ENCODE data around the gene PIM1.
"Not testable (repeated sequence)": the region's sequence is repeated elsewhere in the genome, so short reads cannot be mapped to it uniquely, and the experiment has no call there.

Gene PIM1

DNA sequence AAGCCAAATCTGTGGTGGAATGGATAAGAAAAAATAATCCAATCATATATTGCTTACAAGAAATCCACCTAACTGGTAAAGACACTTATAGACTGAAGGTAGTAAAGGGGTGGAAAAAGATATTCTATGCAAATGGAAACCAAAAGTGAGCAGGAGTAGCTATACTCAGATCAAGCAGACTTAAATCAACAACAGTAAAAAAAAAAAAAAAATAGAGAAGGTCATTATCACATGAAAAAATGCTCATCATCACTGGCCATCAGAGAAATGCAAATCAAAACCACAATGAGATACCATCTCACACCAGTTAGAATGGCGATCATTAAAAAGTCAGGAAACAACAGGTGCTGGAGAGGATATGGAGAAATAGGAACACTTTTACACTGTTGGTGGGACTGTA, 24.9 kb downstream of the PIM1 start:
- DNase-seq: not testable (repeated sequence)

DNA sequence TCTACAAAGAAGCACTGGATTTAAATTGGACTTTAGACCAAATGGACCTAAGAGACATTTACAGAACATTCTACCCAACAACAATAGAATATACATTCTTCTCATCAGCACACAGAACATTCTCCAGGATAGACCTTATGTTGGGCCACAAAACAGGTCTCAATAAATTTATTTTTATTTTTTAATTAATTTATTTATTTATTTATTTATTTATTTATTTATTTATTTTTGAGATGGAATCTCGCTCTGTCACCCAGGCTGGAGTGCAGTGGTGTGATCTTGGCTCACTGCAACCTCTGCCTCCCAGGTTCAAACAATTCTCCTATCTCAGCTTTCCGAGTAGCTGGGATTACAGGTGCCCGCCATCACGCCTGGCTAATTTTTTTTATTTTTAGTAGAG, 26.5 kb downstream of the PIM1 start:
- DNase-seq: not testable (repeated sequence)

DNA sequence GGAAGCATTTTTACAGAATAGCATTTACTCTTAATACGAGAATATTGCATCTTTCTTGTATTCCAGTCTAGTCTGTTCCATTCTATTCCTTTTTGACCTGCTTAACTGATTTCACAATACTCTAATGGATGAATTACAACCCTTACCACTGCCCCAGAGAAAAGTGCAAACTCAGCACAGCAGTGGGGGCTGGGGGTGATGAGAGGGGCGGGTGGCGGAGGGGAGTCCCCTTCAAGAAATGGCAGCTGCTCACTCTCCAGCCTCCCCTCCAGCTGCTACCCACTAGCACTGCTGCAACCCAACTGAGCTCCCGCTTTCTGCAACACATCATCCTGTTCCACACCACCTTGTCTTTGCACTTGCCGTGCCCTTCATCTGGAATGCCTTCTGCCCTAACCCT, 30.1 kb downstream of the PIM1 start:
- no peak for DNase-seq

DNA sequence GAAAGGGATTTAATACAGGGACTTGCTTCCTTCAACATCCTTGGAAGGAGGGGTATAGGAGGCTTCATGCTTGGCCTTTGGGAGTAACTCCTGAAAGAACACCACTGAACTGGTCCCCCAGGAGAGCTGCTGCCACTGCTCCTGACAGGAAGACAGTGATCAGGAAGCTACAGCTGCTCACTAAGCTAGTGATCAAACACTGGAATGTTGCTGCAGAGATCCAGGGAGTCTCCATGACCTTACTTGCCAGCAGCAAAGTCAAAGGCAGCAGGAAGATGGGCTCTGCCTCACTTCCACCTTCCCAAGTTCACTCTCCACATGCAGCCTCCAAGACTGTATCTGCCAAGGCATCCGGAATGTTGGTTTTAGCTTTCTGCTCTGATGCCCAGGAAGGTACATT, 31.8 kb downstream of the PIM1 start:
- DNase-seq: no peak

DNA sequence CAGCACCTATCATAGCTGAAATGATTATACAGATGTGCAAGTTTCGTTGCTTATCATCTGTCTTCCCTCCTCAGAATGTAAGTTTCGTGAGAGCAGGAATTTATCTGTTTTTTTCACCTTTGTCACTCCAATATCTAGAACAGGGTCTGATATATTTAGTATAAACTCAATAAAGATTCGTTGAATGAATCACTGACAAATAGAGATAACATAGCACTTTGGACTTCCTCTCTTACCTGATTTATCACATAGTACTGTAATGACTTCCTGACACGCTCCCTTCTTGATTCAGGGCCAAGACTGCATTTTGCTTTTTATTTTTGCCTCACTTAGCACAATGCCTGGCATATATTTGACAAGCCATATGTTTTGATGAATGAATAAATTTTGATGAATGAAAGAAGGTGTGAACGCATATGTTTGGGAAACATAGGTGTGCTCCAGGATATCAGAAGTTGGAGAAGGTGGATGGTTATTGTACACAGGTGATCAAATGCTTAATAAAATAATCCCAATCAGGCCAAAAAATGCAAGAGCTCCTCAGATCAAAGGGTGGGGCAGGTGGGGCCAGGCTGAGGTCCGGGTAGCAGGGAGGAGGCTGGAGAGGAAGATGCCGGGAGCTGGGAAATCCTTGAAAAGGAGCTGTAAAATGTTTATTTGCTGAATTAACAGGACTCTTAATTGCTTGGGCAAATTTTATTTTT, 33.0 kb downstream of the PIM1 start:
- DNase-seq: no peak

DNA sequence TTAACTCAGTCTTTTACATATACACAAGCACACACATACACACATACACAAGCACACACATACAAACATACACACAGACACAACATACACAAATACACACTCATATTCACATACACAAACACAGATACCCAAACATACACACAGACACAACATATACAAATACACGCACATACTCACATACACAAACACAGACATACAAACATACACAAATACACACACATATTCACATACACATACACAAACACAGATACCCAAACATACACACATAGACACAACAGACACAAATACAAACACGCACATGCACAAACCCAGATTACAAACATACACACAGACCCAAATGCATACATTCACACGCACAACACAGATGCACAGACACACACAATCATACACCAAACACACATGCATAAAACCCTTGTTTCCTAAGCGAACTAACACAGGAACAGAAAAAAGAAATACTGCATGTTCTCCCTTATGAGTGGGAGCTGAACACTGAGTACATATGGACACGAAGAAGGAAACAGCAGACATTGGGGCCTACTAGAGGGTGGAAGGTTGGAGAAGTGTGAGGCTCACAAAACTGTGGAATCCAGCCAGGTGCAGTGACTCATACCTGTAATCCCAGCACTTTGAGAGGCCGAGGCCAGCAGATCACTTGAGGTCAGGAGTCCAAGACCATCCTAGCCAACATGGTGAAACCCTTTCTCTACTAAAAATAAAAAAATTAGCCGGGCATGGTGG, 34.2 kb downstream of the PIM1 start:
- DNase-seq: no peak

DNA sequence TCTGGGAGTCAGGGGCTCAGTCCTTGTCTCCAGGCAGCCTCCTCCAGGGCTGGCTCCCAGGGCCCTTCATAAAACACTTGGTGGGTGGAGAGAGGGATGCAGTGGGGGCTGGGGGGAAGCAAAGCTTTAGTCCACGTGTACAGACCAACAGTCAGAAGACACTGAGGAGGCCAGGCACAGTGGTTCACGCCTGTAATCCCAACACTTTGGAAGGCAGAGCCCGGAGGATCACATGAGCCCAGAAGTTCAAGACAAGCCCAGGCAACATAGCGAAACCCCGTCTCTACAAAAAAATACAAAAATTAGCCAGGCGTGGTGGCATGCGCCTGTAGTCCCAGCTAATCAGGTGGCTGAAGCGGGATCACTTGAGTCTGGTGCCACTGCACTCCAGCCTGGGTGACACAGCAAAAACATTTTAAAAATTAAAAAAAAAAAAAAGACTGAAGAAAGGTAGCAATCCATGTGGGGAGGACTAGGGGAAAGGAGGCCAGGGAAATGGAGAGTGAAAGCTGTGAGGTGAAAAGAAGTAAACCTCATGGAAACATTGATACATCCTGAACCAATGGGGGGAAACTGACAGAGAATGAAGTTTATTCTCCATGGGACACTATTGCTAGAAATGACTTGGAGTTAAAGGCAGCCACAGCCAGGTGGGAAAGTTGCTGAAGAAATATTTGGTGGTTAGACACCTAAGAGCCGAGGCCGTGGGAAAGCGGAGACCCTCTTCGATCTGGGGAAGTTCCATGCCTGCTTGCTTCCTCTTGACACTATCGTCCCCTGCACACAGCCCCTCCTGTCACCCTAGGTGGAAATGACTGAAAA, 35.4 kb downstream of the PIM1 start:
- DNase-seq: peak; percentile 42

DNA sequence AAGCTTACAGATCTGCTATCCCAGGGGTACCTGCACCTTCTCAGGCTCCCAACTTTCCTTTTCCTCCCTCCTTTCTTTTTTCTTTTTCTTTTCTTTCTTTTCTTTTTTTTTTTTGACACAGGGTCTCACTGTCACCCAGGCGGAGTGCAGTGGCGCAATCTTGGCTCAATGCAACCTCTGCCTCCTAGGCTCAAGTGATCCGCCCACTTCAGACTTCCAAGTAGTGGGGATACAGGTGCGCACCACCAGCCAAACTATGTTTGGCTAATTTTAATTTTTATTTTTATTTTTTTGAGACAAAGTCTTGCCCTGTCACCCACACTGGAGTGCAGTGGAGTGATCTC, 36.0 kb downstream of the PIM1 start:
- DNase-seq: no peak

DNA sequence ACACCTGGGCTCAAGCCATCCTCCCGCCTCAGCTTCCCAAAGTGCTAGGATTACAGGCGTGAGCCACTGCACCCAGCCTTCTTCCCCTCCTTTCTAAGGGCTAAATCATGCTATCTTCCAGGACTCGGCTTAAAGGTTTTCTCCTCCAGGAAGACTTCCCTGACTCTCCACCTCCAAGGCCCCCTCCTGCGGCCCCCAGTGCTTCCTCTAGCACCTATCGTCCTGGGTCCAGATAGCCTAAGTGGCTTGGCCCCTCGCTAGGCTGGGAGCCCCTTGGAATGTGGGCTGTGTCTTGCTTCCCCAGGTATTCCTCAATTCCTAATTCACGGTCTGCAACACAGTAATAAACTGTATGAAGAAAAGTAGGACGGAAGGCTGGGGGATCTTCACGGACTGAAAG, 36.7 kb downstream of the PIM1 start:
- DNase-seq: no peak

DNA sequence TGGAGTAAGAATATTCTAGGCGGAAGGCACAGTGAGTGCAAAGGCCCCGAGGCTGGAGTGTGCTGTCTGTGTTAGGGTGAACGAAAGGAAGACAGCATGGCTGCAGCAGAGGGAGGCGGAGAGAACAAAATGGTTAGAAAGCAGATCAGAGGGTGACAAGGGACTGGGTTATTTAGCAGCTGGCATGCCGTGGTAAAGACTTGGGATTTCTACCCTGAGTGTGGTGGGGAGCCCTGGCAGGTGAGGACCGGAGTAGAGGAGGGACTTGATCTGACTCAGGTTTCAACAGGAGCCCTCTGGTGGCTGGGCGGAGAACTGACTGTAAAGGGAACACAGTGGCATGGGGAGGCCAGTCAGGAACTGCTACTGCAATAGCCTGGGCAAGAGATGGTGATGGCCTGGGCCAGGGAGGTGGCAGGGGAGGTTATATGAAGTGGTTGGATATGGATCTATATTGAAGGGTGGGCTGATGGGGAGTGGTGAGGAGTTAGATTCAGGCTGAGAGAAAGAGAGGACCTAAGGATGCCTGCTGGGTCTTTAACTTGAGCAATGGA, 38.0 kb downstream of the PIM1 start:
- peak; percentile 37 for DNase-seq

DNA sequence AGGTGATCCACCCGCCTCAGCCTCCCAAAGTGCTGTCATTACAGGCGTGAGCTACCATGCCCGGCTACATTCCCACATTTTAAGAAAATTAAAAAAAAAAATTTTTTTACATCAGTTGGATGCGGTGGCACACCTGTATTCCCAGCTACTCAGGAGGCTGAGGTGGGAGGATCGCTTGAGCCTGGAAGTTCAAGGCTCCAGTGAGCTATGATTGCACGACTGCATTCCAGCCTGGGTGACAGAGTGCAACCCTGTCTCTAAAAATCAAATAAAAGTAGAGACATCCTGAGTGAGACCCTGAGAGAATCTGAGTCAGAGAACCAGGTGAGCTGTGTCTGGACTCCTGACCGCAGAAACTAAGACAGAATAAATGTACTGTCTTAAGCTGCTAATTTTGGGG, 38.8 kb downstream of the PIM1 start:
- no peak for DNase-seq

DNA sequence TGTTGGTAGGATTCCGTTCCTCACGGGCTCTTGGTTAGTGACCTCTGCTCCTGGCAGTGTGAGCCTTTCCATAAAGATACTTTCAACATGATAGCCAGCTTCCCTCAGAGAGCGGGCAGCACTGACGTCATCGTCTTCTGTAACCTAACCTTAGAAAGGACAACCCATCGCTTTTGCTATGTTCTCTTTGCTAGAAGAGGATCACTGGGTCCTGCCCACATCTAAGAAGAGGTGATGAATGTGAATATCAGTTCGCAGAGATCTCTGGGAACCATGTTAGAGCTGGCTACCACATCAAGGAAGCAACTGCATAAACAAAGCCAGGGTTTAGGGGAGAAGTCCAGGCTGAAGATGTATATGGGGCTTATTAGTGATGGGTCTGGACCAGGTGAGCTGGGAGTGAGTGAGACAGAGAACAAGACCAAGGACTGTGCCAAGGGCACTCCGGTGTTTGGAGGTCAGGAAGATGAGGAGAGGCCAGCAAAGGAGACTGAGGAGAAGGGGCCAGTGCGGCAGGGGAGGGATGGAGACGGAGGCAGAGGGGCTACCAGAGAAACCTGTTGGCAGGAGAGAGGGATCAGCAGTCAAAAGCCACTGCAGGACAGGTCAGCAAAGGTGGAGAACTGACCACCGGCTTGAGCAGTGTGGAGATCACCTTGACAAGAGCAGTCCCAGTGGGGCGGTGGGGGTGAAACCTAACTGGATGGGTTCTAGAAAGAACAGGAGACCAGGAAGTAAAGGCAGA, 39.7 kb downstream of the PIM1 start:
- DNase-seq: no peak

DNA sequence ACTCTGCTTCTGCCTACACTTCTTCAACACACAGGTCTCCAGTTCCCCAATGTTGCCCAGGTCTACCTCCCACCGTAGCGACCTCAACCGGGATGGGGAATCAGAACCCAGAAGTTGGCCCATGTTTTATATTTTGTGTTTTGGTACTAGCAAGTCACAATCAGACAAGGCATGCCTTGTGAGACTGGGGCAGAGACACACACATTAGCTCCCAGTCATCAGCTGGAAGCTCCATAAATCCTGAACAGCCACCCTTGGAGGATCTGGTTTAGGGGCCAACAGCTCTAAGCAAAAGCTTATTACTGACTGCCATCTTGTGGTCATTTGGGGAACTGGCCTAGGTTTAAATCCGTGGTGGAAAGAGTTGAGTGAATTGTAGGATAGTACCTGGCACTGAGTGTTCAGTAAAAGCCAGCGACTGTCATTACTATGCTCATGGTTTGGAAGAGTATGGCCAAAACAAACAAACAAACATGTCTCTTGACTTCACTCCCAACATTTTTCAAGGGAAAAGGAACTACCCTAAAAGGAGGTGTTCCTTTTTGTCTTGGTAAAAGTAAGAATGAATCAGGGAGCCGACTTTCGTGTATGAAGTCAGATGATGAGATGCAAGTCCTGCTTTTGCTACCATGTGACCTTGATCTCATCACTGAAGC, 40.5 kb downstream of the PIM1 start:
- peak; percentile 52 for DNase-seq

DNA sequence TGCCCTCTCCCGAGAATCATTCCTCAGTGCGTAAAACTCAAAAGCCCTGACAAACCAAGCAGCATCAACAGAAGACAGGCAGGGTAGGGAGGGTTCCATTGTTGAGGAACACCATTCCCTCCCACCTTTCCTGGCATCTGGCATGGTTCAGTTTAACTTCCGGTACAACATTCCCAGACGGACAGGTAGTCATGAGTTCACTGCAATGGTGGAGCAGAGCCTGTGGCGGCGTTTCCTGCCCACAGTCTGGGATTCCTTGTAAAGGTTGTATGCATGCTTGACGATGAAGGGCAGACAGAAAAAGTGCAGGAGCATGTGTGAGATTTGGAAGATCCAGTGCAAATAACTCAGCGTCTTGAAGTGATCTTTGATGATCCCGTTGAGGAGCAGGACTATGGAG, 42.3 kb downstream of the PIM1 start:
- no peak for DNase-seq

DNA sequence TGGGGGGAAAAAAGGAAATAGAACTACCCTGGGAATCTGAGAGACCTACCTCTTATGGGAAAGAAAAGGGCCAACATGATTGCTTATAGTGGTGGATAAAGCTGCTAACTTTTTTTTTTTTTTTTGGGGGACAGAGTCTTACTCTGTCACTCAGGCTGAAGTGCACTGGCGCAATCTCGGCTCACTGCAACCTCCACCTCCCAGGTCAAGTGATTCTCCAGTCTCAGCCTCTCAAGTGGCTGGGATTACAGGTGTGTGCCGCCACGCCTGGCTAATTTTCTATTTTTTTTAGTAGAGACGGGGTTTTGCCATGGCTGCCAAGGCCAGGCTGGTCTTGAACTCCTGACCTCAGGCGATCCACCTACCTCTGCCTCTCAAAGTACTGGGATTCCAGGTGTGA, 48.1 kb downstream of the PIM1 start:
- DNase-seq: no peak

DNA sequence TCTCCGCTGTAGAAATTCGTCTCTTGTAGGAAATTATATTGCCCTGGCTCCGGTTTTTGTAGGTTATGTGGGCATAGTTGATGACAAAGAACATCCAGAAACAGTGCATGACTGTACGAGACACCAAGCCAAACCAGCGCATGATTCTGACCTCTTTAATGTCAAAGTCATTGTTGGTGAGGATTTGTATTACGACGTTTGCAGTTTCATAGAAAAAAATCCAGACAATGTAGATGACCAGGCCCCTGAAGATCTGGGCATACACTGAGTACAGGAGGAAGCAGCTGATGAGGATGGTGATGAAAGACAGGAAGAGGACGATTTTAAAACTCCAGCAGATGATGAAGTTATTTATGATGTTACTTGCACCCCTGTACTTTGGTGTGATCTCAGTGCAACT, 48.6 kb downstream of the PIM1 start:
- no peak for DNase-seq

DNA sequence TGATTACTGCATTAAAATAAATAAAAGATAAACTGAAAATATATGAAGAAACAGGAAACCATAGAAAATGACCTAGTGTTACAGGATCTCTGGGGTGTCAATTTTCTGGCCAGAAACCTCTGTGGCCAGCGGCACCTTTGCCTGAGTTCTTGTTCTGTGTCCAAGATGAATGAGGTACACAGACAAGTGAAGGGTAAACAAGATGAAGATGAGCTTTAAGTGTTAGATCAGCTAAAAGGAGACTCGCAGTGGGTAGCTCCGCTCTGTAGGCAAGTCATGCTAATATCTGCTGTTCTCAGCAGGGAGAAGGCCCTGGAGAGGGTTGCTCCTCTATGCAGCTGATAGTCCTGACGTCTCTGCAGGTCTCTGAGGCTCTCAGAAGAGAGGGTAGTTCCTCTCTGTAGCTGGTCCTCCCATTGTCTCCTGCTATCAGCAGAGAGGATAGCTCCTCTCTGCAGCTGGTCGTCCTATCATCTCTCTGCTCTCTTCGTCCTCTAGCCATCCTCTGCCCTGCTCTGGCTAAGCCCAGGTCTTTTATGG, 51.7 kb downstream of the PIM1 start:
- no peak for DNase-seq

DNA sequence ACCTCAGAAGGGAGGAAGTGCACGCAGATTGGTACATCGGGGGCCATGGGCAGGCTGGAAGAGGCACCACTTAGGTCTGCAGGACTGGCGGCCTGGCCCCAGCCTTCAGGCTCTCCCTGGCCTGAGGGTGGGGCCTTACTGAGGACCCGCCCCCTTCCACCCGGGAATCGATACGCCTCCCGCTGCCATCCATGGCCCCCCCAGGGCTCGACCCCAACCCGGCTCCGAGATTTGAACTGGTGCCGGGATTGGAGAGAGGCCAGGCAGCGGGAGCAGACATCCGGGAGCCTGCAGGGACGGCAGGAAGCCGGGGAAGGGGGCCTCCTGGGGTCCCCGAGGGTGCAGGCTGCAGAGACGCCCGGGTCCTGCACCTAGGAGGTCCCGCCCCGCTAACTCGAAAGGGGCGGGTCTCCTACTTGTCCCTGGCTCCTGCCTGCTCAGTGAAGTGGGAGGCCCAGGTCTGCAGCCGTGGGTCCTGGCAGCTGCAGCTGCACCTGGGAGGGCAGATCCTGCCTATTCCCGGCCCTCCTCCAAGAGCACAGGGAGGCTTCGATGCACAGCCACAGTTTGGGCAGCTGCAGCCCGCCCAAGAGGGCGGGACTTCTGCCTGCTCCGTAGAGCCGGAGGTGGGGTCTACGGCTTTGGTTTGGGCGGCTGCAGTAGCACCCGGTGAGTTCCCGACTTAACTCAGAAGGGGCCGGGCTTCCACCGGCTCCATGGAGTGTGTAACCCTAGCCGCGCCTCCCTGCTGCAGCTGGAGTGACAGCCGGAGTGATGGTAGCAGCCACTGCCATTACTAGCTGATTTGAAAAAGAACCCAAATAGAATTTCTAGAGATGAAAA, 52.4 kb downstream of the PIM1 start:
- DNase-seq: peak; percentile 96

DNA sequence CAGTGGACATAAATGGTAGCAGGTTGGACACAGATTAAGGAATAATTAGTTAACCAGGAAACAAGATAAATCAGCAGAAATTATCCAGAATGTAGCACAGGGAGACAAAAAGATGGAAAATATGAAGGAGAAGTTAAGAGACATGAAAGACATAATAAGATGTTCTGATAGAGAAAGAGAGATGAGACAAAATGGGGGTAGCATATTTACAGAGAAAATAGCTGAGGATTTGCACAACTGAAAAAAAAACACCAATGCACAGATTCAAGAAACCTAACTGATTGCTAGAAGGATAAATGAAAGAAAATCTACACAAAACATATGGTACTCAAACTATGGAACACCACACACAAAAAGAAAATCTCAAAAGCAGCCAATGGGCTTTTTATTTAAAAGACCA, 53.0 kb downstream of the PIM1 start:
- DNase-seq: no peak

All from DMS79 (cell line).